Measurements from ENCODE around the gene RGS9.

RGS9 gene

GRCh38 chr17:65158041-65158440 is 20.9 kb downstream of the RGS9 start:
- H3K4me1 ChIP-seq (ENCODE audit: control insufficient read depth, insufficient read depth, low read length): no peaks in the 10 kb centered on the region
- H3K27me3 ChIP-seq (replicated peaks; ENCODE audit: control insufficient read depth, insufficient read depth, low read length): peaks cover 16% of the 10 kb centered on the region
- no peaks in the 10 kb centered on the region for H3K36me3 ChIP-seq (ENCODE audit: control insufficient read depth, insufficient read depth, low read length, severe bottlenecking)
- no peaks in the 10 kb centered on the region for H3K9me3 ChIP-seq (ENCODE audit: control insufficient read depth, low read length)
- H3K9ac ChIP-seq (ENCODE audit: low read length): no peak overlapping the region
- H3K4me3 ChIP-seq (ENCODE audit: low read length): no peak overlapping the region
- peak; percentile 10 for DNase-seq (ENCODE audit: low read depth)

- no peak overlapping the region for H3K4me3 ChIP-seq (ENCODE audit: low read length)
- no peaks in the 10 kb centered on the region for H3K4me1 ChIP-seq (ENCODE audit: control insufficient read depth, insufficient read depth, low read length)
- no peaks in the 10 kb centered on the region for H3K9me3 ChIP-seq (ENCODE audit: control insufficient read depth, low read length)
- peaks cover 16% of the 10 kb centered on the region for H3K27me3 ChIP-seq (replicated peaks; ENCODE audit: control insufficient read depth, insufficient read depth, low read length)
- DNase-seq (ENCODE audit: low read depth): no peak
- H3K36me3 ChIP-seq (ENCODE audit: control insufficient read depth, insufficient read depth, low read length, severe bottlenecking): no peaks in the 10 kb centered on the region
- H3K9ac ChIP-seq (ENCODE audit: low read length): no peak overlapping the region
These were observed 21.5 kb downstream of the RGS9 start for GRCh38 chr17:65158622-65159021.

- Histone ChIP-seq H3K9ac (ENCODE audit: low read length) (no peak overlapping the region), H3K27me3 (replicated peaks; ENCODE audit: control insufficient read depth, insufficient read depth, low read length) (peaks cover 16% of the 10 kb centered on the region), H3K4me3 (ENCODE audit: low read length) (no peak overlapping the region), H3K4me1 (ENCODE audit: control insufficient read depth, insufficient read depth, low read length) (no peaks in the 10 kb centered on the region), H3K9me3 (ENCODE audit: control insufficient read depth, low read length) (no peaks in the 10 kb centered on the region), H3K36me3 (ENCODE audit: control insufficient read depth, insufficient read depth, low read length, severe bottlenecking) (no peaks in the 10 kb centered on the region)
- no peak for DNase-seq (ENCODE audit: low read depth)
These were observed 23.3 kb downstream of the RGS9 start for GRCh38 chr17:65160516-65160915.

GRCh38 chr17:65163990-65164495 is 26.9 kb downstream of the RGS9 start:
- Histone ChIP-seq H3K4me3 (ENCODE audit: low read length) (no peak overlapping the region), H3K36me3 (ENCODE audit: control insufficient read depth, insufficient read depth, low read length, severe bottlenecking) (no peaks in the 10 kb centered on the region), H3K4me1 (ENCODE audit: control insufficient read depth, insufficient read depth, low read length) (no peaks in the 10 kb centered on the region), H3K9ac (ENCODE audit: low read length) (no peak overlapping the region), H3K27me3 (replicated peaks; ENCODE audit: control insufficient read depth, insufficient read depth, low read length) (peaks cover 11% of the 10 kb centered on the region), H3K9me3 (ENCODE audit: control insufficient read depth, low read length) (no peaks in the 10 kb centered on the region)
- DNase-seq (ENCODE audit: low read depth): peak; percentile 29

GRCh38 chr17:65166787-65167186 is 29.6 kb downstream of the RGS9 start:
- Histone ChIP-seq H3K9me3 (ENCODE audit: control insufficient read depth, low read length) (no peaks in the 10 kb centered on the region), H3K36me3 (ENCODE audit: control insufficient read depth, insufficient read depth, low read length, severe bottlenecking) (no peaks in the 10 kb centered on the region), H3K27me3 (replicated peaks; ENCODE audit: control insufficient read depth, insufficient read depth, low read length) (peaks cover 7% of the 10 kb centered on the region), H3K9ac (ENCODE audit: low read length) (no peak overlapping the region), H3K4me3 (ENCODE audit: low read length) (no peak overlapping the region), H3K4me1 (ENCODE audit: control insufficient read depth, insufficient read depth, low read length) (no peaks in the 10 kb centered on the region)
- no peak for DNase-seq (ENCODE audit: low read depth)

- H3K9me3 ChIP-seq (ENCODE audit: control insufficient read depth, low read length): no peaks in the 10 kb centered on the region
- no peak overlapping the region for H3K9ac ChIP-seq (ENCODE audit: low read length)
- H3K36me3 ChIP-seq (ENCODE audit: control insufficient read depth, insufficient read depth, low read length, severe bottlenecking): no peaks in the 10 kb centered on the region
- H3K4me1 ChIP-seq (ENCODE audit: control insufficient read depth, insufficient read depth, low read length): no peaks in the 10 kb centered on the region
- DNase-seq (ENCODE audit: low read depth): no peak
- H3K4me3 ChIP-seq (ENCODE audit: low read length): no peak overlapping the region
- H3K27me3 ChIP-seq (replicated peaks; ENCODE audit: control insufficient read depth, insufficient read depth, low read length): peaks cover 7% of the 10 kb centered on the region
These were observed 30.4 kb downstream of the RGS9 start for GRCh38 chr17:65167566-65167965.

- Histone ChIP-seq H3K27me3 (replicated peaks; ENCODE audit: control insufficient read depth, insufficient read depth, low read length) (peaks cover 13% of the 10 kb centered on the region), H3K4me3 (ENCODE audit: low read length) (no peak overlapping the region), H3K9ac (ENCODE audit: low read length) (no peak overlapping the region), H3K4me1 (ENCODE audit: control insufficient read depth, insufficient read depth, low read length) (no peaks in the 10 kb centered on the region), H3K9me3 (ENCODE audit: control insufficient read depth, low read length) (no peaks in the 10 kb centered on the region), H3K36me3 (ENCODE audit: control insufficient read depth, insufficient read depth, low read length, severe bottlenecking) (no peaks in the 10 kb centered on the region)
- DNase-seq (ENCODE audit: low read depth): no peak
These were observed 32.5 kb downstream of the RGS9 start for GRCh38 chr17:65169691-65170090.

- Histone ChIP-seq H3K4me1 (ENCODE audit: control insufficient read depth, insufficient read depth, low read length) (no peaks in the 10 kb centered on the region), H3K27me3 (replicated peaks; ENCODE audit: control insufficient read depth, insufficient read depth, low read length) (peaks cover 13% of the 10 kb centered on the region), H3K9ac (ENCODE audit: low read length) (no peak overlapping the region), H3K9me3 (ENCODE audit: control insufficient read depth, low read length) (no peaks in the 10 kb centered on the region), H3K36me3 (ENCODE audit: control insufficient read depth, insufficient read depth, low read length, severe bottlenecking) (no peaks in the 10 kb centered on the region), H3K4me3 (ENCODE audit: low read length) (no peak overlapping the region)
- DNase-seq (ENCODE audit: low read depth): no peak
These were observed 33.7 kb downstream of the RGS9 start for GRCh38 chr17:65170839-65171238.

- no peak for DNase-seq (ENCODE audit: low read depth)
- no peaks in the 10 kb centered on the region for H3K4me1 ChIP-seq (ENCODE audit: control insufficient read depth, insufficient read depth, low read length)
- H3K9ac ChIP-seq (ENCODE audit: low read length): no peak overlapping the region
- H3K9me3 ChIP-seq (ENCODE audit: control insufficient read depth, low read length): no peaks in the 10 kb centered on the region
- H3K27me3 ChIP-seq (replicated peaks; ENCODE audit: control insufficient read depth, insufficient read depth, low read length): peaks cover 13% of the 10 kb centered on the region
- no peak overlapping the region for H3K4me3 ChIP-seq (ENCODE audit: low read length)
- no peaks in the 10 kb centered on the region for H3K36me3 ChIP-seq (ENCODE audit: control insufficient read depth, insufficient read depth, low read length, severe bottlenecking)
These were observed 34.6 kb downstream of the RGS9 start for GRCh38 chr17:65171752-65172151.

- Histone ChIP-seq H3K9me3 (ENCODE audit: control insufficient read depth, low read length) (no peaks in the 10 kb centered on the region), H3K4me3 (ENCODE audit: low read length) (no peak overlapping the region), H3K27me3 (replicated peaks; ENCODE audit: control insufficient read depth, insufficient read depth, low read length) (peaks cover 13% of the 10 kb centered on the region), H3K4me1 (ENCODE audit: control insufficient read depth, insufficient read depth, low read length) (peaks cover under 1% of the 10 kb centered on the region), H3K9ac (ENCODE audit: low read length) (no peak overlapping the region), H3K36me3 (ENCODE audit: control insufficient read depth, insufficient read depth, low read length, severe bottlenecking) (no peaks in the 10 kb centered on the region)
- no peak for DNase-seq (ENCODE audit: low read depth)
These were observed 35.4 kb downstream of the RGS9 start for GRCh38 chr17:65172496-65173136.

GRCh38 chr17:65173284-65173793 is 36.2 kb downstream of the RGS9 start:
- Histone ChIP-seq H3K9me3 (ENCODE audit: control insufficient read depth, low read length) (no peaks in the 10 kb centered on the region), H3K9ac (ENCODE audit: low read length) (no peak overlapping the region), H3K27me3 (replicated peaks; ENCODE audit: control insufficient read depth, insufficient read depth, low read length) (peaks cover 13% of the 10 kb centered on the region), H3K4me1 (ENCODE audit: control insufficient read depth, insufficient read depth, low read length) (peaks cover 3% of the 10 kb centered on the region), H3K4me3 (ENCODE audit: low read length) (no peak overlapping the region), H3K36me3 (ENCODE audit: control insufficient read depth, insufficient read depth, low read length, severe bottlenecking) (no peaks in the 10 kb centered on the region)
- DNase-seq (ENCODE audit: low read depth): no peak

Measured in adipocyte (in vitro differentiated cells).